Measurements from ENCODE around the gene MAPK13.
"Not testable (repeated sequence)": the region's sequence is repeated elsewhere in the genome, so short reads cannot be mapped to it uniquely, and the experiment has no call there.

MAPK13 gene

DNA sequence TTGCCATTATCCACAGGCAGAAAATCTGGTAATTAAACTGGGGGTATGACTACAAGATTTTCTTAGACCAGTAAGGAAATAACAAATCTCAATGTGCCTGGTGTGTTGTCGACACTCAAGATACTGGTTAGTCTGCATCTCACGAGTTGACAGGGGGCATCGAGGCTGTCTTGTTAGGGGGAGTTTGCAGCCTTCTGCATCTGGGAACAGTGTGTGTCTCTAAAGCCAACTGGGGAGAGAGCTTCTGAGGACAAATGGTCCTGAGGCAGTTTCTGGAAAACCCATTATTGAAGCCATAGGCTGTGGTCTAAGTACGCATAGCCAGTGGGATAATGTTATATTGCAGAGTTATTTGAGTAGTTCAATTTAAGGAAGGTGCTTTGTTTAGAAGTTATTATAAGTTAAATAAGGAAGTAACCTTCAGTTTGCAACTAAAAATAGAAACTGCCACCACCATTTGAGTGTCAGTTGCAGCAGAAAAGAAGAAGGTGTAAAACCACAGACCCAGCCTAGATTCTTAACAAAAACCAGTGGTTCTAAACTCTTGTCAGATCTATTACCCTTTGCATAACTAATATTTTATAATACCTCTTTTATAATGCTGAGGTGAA, 15.4 kb upstream of the MAPK13 start:
- DNase-seq (ENCODE audit: low read depth in 2 of 2), result no peak

DNA sequence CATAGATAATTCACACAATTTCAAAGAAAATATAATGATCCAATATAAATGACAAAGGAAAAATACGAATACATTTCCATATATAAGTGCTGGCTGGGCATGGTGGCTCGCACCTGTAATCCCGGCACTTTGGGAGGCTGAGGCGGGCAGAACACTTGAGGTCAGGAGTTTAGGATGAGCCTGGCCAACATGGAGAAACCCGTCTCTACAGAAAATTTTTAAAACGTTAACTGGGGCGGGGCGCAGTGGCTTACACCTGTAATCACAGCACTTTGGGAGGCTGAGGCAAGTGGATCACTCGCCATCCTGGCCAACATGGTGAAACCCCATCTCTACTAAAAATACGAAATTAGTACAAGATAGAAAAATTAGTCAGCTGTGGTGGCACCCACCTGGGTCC, 14.9 kb upstream of the MAPK13 start:
- no peak for DNase-seq (ENCODE audit: low read depth in 2 of 2)

DNA sequence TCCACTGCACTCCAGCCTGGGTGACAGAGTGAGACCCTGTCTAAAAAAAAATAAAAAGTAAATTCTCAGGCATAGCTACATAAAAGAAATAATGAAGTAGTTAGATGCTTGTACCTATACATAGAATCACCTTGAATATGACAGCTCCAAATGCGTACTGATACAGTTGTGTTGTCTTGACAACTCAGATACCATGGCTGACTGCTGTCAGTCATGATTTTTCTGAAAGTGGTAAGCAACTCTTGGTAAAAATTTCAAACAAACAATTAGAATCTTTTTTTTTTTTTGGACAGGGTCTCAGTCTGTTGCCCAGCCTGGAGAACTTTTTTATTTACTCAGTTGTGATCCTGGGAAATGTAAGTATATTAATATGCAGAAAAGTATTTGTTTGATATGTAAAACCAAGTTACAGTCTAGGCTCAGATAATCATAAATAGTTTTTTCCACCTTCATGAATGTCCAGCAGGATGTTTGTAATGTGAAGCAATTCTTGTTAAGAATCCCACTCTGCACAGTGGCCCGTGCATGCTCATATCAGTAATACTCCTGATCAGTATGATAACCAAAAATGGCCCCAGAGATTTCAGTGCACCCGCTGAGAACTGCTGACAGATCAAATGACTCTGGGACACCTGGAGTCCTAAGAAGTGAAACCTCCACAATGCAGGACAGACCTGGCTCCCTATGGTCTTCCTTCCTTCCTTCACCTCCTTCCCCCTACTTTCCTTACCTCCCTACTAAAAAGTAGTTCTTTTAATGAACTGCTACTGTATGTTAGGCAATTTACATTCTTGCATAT, 14.0 kb upstream of the MAPK13 start:
- no peak for DNase-seq (ENCODE audit: low read depth in 2 of 2)

DNA sequence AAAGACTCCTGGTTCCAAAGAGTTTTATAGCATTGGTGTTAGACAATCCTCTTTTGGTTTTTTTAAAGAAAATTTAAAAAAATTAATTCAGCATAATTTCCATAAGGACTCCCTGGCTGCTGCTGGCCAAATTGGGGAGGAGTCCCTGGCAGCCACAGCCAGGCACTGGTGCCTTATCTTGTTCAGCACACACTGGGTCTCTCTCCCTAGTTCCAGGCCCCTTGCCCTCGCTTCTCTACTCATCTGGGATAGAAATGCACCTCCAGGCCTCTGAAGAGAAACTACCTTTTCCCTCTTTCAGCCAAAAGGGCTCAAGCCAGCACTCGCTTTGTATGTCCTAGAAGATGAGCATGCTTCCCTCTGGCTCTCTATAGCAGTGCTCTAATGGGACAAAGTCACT, 13.4 kb upstream of the MAPK13 start:
- no peak for DNase-seq (ENCODE audit: low read depth in 2 of 2)

DNA sequence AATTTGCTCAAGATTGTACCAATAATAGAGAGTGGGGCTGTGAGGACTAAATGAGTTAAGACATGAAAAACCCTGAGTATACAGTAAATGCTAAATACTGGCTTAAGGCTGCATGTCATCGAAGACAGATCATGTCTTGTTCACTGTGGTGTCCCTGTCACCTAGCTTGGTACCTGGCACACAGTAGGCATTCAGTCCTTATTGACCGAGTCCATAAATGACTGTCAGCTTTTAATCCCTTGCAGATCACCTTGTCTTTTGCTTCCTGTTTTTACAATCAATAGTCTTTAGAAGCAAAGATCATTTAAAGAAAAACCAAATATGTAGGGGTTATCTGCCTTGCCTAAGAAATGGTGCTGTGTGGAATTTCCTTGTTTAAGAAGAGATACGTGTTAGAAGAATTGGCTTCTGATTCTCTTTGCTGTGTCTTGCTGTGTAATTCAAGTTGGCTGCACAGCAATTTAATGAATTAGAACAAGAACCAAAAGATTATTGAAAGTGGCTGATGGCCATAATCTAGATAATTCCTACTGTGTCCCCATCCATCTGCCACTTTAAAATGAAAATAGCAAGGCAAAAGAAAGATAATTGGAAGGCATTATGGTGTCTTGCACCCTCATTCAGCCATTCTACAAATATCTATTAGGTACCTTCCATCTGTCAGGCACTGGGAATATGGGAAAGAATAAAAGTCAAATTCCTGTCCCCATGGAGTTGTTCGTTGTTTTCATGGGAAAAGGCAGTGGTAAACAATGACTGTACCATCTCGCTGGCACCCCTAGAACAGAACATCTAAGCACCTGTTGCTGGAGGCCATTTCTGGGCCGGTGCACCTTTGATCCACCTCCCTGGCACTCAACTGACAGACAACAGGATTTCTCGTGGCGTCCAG, 12.4 kb upstream of the MAPK13 start:
- no peak for DNase-seq (ENCODE audit: low read depth in 2 of 2)

DNA sequence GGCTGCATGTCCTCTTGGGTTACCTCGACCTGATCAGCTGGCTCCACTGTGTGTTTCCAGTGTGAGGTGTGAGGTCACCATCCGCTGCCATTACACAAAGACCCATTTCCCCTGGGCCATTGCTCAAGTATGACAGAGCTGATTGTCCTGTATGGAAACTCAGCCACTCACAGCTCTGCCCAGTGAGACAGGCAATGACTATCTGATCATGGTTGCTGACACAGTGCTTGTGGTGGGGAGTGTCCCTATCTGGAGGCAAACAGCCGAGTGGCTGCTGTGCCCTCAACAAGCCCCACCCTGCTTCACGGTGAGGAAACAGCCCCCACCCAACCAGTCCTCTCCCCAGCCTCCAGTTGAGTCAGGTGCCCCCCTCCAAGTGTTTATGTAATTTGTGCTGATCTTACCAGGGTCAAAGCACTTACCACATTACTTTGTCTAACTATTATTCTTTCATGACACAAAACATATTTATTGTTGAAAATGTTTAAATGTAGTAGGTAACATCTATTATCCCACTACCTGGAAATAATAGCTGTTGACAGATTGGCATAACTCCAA, 11.7 kb upstream of the MAPK13 start:
- DNase-seq (ENCODE audit: low read depth in 2 of 2), result peak in 1 of 2 donors; percentile 15

DNA sequence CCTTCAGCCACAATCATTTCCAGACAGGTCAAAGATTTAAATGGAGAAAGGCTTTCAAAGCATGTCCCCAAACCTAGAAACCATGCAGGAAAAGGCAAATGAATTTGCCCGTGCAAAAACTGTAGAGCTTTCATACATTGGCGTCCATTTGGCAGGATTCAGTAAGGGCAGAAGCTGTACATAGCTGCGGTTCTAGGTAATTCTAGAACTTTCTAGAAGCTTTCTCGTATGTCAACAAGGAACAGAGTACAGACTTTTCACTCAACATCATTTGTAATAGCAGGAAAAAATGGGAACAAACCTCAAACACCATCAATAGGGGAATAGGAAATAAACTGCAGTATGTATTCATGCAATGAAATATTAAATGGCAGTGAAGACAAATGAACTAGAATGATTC, 11.1 kb upstream of the MAPK13 start:
- no peak for DNase-seq (ENCODE audit: low read depth in 2 of 2)

DNA sequence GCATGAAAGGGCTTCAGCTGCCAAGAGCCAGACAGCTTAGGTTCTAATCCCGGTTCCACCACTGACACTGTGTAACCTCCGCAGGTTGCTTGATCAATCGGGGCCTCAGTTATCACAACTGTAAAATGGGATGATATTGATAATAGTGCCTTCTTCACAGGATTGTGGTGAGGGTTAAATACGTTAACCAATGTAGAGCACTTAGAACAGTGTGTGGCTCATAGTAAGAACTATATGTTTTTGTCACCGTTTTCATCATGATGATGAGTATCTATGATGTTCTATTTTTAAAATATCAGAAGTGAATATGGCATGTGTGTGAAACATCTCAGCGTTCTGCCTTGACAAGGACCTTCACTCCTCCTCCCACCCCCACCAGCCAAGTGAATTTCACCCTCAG, 10.3 kb upstream of the MAPK13 start:
- DNase-seq (ENCODE audit: low read depth in 2 of 2), result no peak

DNA sequence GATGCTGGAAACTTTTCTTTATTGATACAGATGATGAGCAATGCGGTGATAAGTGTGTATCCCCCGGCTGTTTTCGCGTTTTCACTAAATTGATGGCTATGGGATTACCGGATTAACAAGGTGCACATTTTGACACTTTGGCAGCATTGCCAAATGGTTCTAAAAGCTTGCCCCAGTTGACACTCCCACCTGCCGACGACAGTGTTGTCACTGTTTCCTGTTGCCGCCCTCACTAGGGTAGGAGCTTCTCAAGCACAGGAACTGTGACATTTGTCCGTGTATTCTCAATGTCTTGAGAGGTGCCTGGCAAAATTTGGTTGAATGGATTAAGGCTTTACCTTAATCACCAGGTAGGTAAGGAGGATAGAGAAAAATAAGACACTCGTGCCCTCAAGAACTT, 9.8 kb upstream of the MAPK13 start:
- DNase-seq (ENCODE audit: low read depth in 2 of 2), result peak; percentile 48 to 51

DNA sequence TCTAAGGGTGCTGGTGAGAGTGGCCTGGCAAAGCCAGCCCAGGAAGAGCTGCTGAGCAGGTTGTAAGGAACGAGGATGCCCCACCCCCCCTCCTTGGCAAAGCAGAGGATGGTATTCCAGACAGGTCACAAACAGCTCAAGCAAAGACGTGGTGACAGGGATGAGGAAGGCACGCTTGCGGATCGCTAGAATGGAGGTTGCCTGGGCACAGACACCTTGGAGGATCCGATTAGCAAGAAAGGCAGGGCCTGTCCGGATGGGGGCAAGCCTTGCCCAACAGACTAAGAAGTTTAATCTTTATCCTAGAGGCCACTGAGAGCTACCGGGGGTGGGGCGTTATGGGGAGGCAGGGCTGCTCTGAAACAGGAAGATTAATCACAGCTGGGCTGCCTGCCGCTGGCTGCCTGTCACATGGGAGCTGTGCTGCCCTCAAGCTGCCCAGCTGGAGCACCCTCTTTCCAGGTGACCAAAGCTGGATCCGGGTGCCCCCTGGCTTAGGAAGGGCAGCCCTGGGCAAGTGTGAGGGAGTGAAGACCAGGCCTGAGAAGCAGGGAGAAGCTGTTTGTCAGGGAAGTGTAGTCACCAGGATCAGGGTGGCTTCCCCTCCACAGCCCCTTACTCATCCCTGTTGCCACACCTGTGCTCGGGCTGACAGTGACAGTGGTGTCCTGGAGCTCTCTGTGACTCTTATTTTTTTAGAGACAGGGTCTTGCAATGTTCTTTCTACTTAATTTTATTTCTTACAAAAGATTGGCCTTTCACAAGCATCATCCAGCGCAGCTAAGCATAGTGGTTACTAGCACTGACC, 9.1 kb upstream of the MAPK13 start:
- DNase-seq (ENCODE audit: low read depth in 2 of 2), result peak in 1 of 2 donors; percentile 32

DNA sequence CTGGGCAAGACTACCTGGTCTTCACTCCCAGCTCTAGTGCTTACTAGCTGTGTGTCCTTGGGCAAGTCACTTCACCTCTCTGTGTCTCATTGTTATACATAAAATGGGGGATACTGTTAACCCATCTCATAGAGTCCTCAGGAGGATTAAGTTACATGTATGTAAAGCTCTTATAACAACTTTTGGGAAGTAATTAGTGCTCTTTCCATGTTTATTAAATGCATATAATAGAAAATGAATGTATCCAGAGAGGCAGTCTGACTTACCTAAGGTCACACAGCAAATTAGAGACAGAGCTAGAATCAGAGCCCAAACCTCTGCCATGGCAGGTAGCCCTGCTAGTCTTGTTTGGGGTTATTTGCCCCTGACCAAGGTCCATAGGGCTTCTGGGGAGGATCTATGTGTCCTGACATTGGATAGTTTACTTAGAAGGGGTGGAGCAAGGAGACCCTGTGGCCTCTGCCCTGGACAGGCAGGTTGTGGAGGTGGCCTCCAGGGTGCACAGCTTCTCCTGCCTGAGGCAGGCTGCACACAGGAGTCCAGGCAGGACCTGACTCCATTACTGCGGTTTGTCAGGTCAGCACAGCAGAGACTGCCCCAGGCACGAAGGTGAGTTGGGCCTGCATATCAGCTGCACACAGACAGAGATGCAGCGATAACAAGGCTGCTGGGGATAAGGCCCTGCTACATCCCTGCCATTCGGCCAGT, 8.4 kb upstream of the MAPK13 start:
- no peak for DNase-seq (ENCODE audit: low read depth in 2 of 2)

DNA sequence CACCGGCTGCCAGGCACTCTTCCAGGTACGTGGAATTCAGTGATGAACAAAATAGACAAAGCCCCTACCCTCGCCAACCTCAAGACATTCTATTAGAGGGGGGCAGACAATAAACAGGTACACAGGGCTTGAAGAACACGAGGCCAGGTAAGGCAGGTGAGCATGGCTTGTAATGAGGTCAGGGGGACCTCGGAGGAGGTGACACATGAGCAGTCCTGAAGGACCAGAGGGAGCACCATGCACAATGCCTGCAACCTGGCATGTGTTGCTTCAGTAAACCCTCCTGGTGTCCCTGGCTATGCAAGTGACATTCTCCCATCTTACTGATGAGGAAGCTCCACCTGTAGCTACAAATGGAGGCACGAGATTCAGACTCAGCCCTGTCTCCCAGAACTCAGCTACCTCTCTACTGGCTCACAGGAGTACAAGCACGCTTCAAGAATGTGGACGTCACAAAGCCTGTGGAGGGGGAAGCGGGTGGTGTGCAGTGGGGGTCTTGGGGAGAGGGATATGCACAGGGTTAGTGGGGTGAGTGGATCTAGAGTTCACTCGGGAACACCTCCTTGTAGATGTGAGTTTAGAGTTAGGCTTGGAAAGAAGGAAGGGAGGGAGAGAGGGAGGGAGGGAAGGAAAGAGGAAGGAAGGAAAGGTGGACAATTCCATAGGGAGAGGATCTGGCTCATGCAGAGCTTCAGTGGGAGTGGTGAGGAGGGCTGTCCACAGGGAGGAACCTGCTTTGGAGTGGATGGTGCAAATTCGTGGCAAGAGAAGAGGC, 7.6 kb upstream of the MAPK13 start:
- no peak for DNase-seq (ENCODE audit: low read depth in 2 of 2)

DNA sequence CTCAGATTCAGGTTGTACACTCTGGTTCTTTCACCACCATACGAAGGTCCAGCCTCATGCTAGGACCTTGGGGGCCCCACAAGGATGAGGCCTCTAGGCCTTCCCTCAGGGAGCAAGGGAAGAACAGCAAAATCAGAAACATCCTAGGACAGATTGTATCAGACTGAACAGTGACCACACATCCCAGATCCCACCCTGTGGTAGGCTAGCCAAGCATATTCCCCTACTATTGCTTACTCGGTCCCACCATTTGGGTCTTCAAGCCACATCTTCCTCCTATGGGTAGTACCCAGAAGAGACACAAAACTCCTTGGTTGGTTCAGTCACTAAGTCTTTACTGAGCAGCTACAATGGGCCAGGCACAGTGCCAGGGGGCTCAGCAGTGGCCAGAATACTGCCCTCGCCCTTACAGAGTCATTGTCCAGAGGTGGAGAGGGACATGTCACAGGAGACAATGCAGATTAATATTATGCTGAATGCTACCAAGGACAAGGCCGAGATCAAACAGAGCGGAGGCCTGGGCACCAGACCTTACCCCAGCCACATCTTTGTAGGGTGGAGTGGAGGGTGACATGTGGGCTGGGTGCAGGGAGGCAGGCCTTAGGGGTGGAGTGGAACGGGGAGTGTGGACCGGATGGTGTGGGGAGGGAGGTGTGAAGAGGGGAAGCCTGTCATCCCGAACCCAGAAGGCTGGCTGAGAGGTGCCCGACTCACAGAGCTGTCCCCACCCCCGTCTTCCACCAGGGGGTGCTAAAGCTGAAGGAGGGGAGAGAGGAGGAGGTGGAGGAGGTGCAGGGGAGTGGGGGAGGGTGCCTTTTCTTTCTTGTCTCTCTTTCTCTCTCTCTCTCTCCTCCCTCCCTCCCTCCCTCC, 6.8 kb upstream of the MAPK13 start:
- peak; percentile 69 to 87 for DNase-seq (ENCODE audit: low read depth in 2 of 2)

DNA sequence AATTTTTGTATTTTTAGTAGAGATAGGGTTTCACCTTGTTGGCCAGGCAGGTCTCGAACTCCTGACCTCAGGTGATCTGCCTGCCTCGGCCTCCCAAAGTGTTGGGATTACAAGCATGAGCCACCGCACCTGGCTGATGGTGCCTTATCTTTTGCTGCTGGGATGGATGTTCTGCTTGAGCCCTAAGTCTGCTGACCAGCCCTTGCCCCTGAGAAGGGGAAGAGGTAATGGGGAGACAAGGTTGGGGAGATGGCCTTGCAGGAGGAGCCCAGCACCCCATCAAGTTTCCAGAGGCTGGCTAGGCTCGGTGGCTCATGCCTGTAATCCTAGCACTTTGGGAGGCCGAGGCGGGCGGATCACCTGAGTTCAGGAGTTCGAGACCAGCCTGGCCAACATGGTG, 6.0 kb upstream of the MAPK13 start:
- not testable (repeated sequence) for DNase-seq (ENCODE audit: low read depth in 2 of 2)

DNA sequence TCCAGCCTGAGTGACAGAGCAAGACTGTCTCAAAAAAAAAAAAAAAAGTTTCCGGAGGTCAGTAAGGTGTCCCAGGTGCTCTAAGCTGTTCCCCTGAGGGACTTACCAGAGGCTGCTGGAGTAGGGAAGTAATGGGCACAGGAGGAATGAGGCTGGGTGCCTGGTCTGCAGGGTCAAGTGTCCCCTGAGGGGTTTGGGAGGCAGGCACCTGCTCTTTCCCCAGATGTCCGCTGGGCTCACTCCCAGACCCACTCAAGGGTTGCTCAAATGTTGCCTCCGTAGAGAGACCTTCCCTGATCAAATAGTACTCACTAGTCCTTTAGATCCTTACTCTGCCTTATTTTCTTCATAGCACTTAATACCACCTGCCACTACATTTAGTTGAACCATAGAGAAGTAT, 5.4 kb upstream of the MAPK13 start:
- DNase-seq (ENCODE audit: low read depth in 2 of 2), result no peak

DNA sequence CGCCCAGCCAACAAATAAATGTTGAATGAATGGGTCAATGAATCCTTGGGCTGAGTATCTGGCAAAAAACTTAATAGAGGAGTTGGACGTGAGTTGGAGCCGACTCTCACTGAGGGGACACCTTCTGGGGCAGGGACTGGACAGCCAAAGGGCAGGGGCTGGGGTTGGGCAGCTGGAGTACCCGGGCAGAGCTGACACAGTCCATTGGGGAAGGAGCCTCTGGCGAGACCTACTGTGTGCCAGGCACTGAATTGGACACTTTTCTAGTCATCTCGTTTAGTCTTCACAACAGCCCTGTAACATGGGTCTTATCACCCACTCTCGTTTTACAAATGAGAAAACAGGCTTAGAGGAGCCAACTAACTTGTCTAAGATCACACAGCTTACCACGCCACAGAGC, 4.7 kb upstream of the MAPK13 start:
- DNase-seq (ENCODE audit: low read depth in 2 of 2), result no peak

DNA sequence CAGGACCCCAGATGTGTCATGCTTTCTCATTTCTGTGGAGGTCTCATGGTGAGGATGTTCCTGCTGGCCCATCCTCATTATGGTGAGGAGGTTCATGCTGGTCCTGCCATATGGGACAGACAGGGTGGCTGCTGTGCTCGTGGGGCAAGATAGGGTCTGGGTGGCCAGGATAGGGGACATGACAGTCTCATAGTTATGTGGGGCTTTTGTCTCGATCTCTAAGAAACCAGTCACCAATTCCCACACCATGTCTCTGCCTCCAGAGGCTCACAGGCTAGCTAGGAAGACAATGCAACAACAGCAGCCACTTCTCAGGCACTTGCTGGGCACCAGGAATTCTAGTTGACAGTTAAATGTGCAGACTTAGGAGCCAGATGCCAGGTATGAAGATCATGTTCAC, 4.2 kb upstream of the MAPK13 start:
- DNase-seq (ENCODE audit: low read depth in 2 of 2), result no peak

DNA sequence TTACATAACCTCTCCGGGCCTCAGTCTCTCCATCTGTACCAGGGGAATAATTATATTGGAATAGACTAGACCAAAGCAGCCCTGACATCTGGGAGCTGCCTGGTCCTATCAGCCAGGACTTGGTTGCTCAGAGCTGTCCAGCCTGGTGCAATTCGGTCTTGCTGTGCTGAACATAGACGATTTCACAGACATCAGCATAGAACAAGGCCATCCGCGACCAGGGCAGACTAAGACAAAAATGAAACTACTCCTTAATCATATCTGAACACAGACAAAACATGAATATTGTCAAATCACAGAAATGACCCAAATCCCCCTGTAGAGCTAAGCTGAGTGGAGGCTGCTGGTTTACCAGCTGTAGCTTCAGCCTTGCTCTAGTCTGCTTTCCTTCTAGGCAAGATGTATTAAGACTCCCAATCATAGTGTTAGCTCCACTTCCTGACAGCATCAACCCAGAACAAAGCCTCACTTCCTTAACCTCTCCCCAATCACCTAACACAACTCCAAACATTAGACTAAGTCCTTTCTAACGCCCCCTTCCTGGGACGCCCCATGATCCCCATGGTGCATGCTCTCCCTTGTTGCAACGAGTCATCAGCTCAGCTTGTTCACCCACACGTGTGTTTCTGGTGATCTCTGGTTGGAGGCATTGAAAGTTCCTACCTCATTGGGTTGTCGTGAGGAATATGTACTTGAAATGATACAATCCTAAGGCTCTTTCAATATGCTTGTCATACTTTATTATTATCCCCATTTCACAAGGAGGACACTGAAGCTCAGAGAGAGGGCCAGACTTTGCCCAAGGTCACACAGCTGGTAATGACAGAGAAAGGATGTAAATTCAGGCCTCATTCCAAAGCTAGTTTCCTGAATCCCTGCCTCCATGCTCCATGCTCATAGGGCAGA, 3.5 kb upstream of the MAPK13 start:
- no peak for DNase-seq (ENCODE audit: low read depth in 2 of 2)
